ENCODE results near the gene FILIP1.
A peak's percentile ranks its signal among the peaks of the same experiment; 100 is the strongest.

FILIP1 gene

DNA sequence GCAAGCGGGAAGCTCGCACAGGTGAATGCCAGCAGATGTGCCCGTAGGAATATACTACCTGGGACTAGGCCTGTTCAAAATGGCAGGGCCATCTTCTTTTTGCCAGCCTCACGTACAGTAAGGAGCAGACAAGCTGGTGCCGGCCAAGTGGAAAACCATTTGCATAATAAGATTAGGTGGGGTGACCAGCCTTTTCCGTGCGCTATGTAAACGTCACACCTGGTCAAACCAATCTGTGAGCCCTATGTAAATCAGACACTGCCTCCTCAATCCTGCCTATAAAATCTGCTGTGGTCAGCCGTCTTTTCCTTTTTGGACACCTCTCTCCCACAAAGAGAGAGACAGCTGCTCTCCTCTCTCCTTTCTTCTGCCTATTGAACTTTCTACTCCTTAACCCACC lies 148.2 kb downstream of the FILIP1 start:
- DNase-seq (ENCODE audit: low read depth) = no peak
- no peak overlapping the region for H3K4me3 ChIP-seq (ENCODE audit: low read depth, low read length)
- TF ChIP-seq, protein P1, sequence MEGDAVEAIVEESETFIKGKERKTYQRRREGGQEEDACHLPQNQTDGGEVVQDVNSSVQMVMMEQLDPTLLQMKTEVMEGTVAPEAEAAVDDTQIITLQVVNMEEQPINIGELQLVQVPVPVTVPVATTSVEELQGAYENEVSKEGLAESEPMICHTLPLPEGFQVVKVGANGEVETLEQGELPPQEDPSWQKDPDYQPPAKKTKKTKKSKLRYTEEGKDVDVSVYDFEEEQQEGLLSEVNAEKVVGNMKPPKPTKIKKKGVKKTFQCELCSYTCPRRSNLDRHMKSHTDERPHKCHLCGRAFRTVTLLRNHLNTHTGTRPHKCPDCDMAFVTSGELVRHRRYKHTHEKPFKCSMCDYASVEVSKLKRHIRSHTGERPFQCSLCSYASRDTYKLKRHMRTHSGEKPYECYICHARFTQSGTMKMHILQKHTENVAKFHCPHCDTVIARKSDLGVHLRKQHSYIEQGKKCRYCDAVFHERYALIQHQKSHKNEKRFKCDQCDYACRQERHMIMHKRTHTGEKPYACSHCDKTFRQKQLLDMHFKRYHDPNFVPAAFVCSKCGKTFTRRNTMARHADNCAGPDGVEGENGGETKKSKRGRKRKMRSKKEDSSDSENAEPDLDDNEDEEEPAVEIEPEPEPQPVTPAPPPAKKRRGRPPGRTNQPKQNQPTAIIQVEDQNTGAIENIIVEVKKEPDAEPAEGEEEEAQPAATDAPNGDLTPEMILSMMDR (conservative IDR thresholded peaks at IDR 0.05; ENCODE audit: low read depth, low read length) = no peak

DNA sequence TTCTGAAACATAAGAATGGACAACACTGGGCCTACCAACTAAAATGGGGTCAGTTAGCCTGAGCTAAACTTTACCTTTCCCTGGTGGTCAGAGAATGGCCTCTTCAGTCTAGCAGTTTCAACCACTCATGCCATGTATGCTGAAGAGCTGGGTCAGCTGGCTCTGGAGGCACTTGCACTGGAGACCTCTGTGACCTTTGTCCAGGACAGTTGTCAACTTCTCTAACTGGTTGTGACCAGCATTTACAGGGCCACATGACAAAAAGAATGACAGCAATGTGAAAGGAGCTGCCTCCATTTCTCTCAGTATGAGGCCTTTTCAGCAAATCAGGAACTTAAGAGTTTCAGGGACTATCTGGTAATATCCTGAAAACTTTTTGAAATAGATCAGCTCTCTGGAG lies 149.1 kb downstream of the FILIP1 start:
- TF ChIP-seq, protein P1 (conservative IDR thresholded peaks at IDR 0.05; ENCODE audit: low read depth, low read length) = no peak
- no peak overlapping the region for H3K4me3 ChIP-seq (ENCODE audit: low read depth, low read length)
- no peak for DNase-seq (ENCODE audit: low read depth)

DNA sequence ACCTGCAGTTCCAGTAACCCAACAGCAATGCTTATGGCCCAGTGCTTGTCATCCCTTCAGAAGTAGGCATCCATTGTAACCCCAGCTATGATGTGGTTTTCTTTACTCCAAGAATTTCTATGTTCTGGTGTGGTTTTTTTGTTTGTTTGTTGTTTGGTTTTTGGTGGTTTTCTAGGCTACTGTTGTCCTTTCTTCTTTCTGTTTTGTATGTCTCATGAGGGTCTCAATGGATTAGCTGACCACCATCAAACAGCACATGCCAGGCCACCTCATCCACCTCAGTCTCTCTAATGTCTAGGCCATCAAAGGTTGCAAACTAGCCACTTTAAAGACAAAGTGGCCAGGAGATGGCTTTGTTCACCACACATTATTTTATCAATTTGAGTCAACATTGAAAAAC lies 149.6 kb downstream of the FILIP1 start:
- TF ChIP-seq, protein P1 (conservative IDR thresholded peaks at IDR 0.05; ENCODE audit: low read depth, low read length) = no peak
- no peak overlapping the region for H3K4me3 ChIP-seq (ENCODE audit: low read depth, low read length)
- DNase-seq (ENCODE audit: low read depth) = no peak

DNA sequence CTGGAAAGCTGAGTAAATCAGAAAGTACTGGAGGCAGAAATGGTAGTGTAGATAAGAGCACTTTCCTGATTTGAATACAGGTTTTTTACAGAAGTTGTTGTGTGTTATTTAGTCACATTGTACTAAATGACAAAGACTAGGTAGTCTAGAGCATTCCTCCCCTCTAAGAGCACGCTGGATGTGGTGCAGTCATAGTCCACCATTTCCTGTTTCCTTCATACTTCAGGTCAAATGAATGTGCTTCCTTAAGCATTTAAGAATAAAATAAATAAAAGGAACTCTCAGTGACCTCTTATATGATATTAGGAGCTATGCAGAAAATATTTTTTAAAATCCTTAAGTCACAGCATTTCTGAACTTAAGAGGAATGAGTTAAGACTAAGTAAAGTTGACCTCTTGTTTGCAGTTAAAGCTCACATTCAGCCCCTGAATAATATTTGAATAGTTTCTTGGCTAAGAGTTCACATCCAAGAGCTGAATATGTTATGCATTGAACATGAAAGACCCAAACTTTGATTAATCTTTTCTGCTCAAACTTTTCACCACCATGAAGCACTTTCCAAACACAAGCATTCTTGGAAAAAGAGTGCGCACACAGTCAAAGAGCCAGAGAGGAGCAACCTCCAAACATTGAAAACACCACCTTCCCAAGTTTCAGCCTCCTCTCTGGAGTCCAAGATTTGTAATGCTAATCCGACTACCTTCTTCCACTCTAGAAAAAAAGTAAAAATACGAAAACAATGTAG lies 155.6 kb downstream of the FILIP1 start:
- TF ChIP-seq, protein P1 (conservative IDR thresholded peaks at IDR 0.05; ENCODE audit: low read depth, low read length) = no peak
- H3K4me3 ChIP-seq (ENCODE audit: low read depth, low read length) = no peak overlapping the region
- DNase-seq (ENCODE audit: low read depth) = peak; percentile 53

DNA sequence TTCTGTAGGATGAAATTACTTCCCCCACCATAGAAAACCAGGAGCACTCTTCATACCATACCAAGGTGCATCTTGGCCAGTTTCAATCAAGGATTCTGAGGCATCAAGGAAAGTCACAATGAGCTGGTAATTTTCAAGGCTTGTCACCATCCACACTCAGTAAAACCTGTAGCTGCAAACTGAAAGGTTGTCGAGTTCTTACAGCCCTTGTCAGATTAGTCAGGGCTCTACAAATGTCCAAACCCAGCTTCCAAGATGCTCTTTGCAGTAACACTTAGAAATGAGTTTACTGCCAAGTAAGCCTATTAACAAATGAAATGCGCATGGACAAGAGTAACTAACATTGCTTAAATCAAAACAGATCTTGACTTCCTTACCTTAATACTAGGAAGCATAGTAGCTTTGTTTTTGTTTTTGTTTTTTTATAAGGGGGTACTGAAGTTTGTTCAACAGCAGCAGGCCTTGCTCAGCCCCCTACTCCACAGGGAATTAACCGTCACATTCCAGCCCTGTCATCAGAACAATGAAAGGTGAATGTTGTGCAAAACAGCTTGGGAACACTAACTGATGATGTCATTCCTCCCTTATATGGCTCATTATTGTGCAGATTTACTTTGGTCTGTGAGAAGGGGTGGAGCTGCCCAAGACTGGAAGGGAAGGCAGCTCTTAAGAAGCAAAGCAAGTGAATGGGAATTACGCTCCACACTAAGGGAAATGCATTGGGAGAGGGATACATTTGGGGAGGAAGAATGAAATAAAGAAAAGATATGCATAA lies 159.1 kb downstream of the FILIP1 start:
- H3K4me3 ChIP-seq (ENCODE audit: low read depth, low read length) = no peak overlapping the region
- TF ChIP-seq, protein P1 (conservative IDR thresholded peaks at IDR 0.05; ENCODE audit: low read depth, low read length) = no peak
- peak; percentile 88 for DNase-seq (ENCODE audit: low read depth)

DNA sequence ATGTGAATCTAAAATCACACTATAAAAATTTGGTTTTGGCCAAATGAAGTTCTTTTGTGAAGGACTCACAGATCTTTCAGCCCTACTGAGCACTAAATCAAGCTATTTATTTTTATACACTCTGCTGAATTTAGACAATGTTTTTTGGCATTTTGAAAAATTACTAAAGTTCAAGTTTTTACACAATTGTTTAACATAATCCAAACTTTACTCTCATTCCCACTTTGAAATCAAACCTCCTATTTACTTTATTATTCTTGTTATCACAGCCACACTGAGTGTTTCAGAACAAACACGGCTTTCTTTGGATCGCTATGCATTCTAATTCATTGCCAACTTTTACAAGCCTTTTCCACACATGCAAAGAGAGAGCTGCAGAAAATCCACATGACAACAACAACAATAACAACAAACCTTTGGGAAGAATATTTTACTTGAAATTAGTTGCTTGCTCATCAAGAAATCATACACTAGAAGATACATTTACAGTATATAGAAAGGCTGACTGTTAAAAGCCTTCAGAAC lies 159.9 kb downstream of the FILIP1 start:
- TF ChIP-seq, protein P1 (conservative IDR thresholded peaks at IDR 0.05; ENCODE audit: low read depth, low read length) = no peak
- no peak for DNase-seq (ENCODE audit: low read depth)
- H3K4me3 ChIP-seq (ENCODE audit: low read depth, low read length) = no peak overlapping the region
